ENCODE data around the gene FARP1. TPM values are rescaled to one million over a fixed set of nuclear protein-coding genes. Genes with fewer than 3 reads are reported as not detected.
A peak's percentile ranks its signal among the peaks of the same experiment; 100 is the strongest.

The FARP1 gene
- total RNA-seq, 2 donors from 2014 or later, result 1.0 to 2.2 TPM

GRCh38 chr13:98474292-98474691 lies 331.4 kb downstream of the FARP1 start:
- ATAC-seq (no peak), DNase-seq (ENCODE audit: low spot score) (no peak)
- Mint-ChIP-seq H3K4me3 (no peak overlapping the region), H3K9me3 (no peaks in the 10 kb centered on the region), H3K4me1 (ENCODE audit: low read depth in 2 of 2) (peaks cover 50 to 55% of the 10 kb centered on the region in 2 donors), H3K36me3 (peaks cover 16% of the 10 kb centered on the region), H3K27me3 (no peaks in the 10 kb centered on the region), H3K27ac (peak overlapping the region in 1 of 2 donors; percentile 44)

GRCh38 chr13:98474761-98475160 lies 331.9 kb downstream of the FARP1 start:
- Mint-ChIP-seq H3K27me3 (no peaks in the 10 kb centered on the region), H3K27ac (no peak overlapping the region), H3K4me3 (no peak overlapping the region), H3K36me3 (peaks cover 16% of the 10 kb centered on the region), H3K9me3 (no peaks in the 10 kb centered on the region), H3K4me1 (ENCODE audit: low read depth in 2 of 2) (peaks cover 52 to 60% of the 10 kb centered on the region in 2 donors)
- DNase-seq (ENCODE audit: low spot score), result no peak
- no peak for ATAC-seq

GRCh38 chr13:98475522-98475921 lies 332.6 kb downstream of the FARP1 start:
- no peak for DNase-seq (ENCODE audit: low spot score)
- Mint-ChIP-seq H3K27ac (peak overlapping the region in 1 of 2 donors; percentile 43), H3K36me3 (peaks cover 16% of the 10 kb centered on the region), H3K4me3 (peak overlapping the region; percentile 38), H3K9me3 (no peaks in the 10 kb centered on the region), H3K4me1 (ENCODE audit: low read depth in 2 of 2) (peaks cover 52 to 62% of the 10 kb centered on the region in 2 donors), H3K27me3 (no peaks in the 10 kb centered on the region)
- ATAC-seq, result no peak

GRCh38 chr13:98476106-98476505 lies 333.2 kb downstream of the FARP1 start:
- peak; percentile 60 for DNase-seq (ENCODE audit: low spot score)
- Mint-ChIP-seq H3K27ac (peak overlapping the region; percentile 77 to 88), H3K36me3 (peaks cover 19% of the 10 kb centered on the region), H3K4me3 (peak overlapping the region; percentile 81), H3K9me3 (no peaks in the 10 kb centered on the region), H3K27me3 (no peaks in the 10 kb centered on the region), H3K4me1 (ENCODE audit: low read depth in 2 of 2) (peaks cover 55 to 66% of the 10 kb centered on the region in 2 donors)
- peak; percentile 29 to 52 for ATAC-seq

GRCh38 chr13:98476538-98476966 lies 333.7 kb downstream of the FARP1 start:
- peak; percentile 96 to 98 for ATAC-seq
- peak; percentile 95 for DNase-seq (ENCODE audit: low spot score)
- Mint-ChIP-seq H3K9me3 (no peaks in the 10 kb centered on the region), H3K4me3 (peak overlapping the region; percentile 81), H3K27me3 (no peaks in the 10 kb centered on the region), H3K36me3 (peaks cover 19% of the 10 kb centered on the region), H3K27ac (peak overlapping the region; percentile 77 to 88), H3K4me1 (ENCODE audit: low read depth in 2 of 2) (peaks cover 55 to 66% of the 10 kb centered on the region in 2 donors)

- no peaks in the 10 kb centered on the region for H3K9me3 Mint-ChIP-seq
- H3K4me3 Mint-ChIP-seq, result peak overlapping the region; percentile 78
- DNase-seq (ENCODE audit: low spot score) (peak; percentile 58), ATAC-seq (peak; percentile 49 to 58)
- peak overlapping the region; percentile 77 to 88 for H3K27ac Mint-ChIP-seq
- H3K4me1 Mint-ChIP-seq (ENCODE audit: low read depth in 2 of 2), result peaks cover 43 to 53% of the 10 kb centered on the region in 2 donors
- H3K27me3 Mint-ChIP-seq, result no peaks in the 10 kb centered on the region
- peaks cover 5% of the 10 kb centered on the region for H3K36me3 Mint-ChIP-seq
These were observed 335.6 kb downstream of the FARP1 start for GRCh38 chr13:98478189-98479129.

- Mint-ChIP-seq H3K4me1 (ENCODE audit: low read depth in 2 of 2) (peaks cover 48 to 60% of the 10 kb centered on the region in 2 donors), H3K36me3 (peaks cover 5% of the 10 kb centered on the region), H3K27me3 (no peaks in the 10 kb centered on the region), H3K27ac (peak overlapping the region in 1 of 2 donors; percentile 21), H3K9me3 (no peaks in the 10 kb centered on the region), H3K4me3 (no peak overlapping the region)
- ATAC-seq (no peak), DNase-seq (ENCODE audit: low spot score) (no peak)
These were observed 336.7 kb downstream of the FARP1 start for GRCh38 chr13:98479496-98480003.

- no peak for DNase-seq (ENCODE audit: low spot score)
- H3K9me3 Mint-ChIP-seq, result no peaks in the 10 kb centered on the region
- ATAC-seq, result peak; percentile 48 to 63
- peaks cover 58 to 70% of the 10 kb centered on the region in 2 donors for H3K4me1 Mint-ChIP-seq (ENCODE audit: low read depth in 2 of 2)
- peak overlapping the region; percentile 43 to 71 for H3K27ac Mint-ChIP-seq
- H3K27me3 Mint-ChIP-seq, result no peaks in the 10 kb centered on the region
- H3K36me3 Mint-ChIP-seq, result peaks cover 5% of the 10 kb centered on the region
- H3K4me3 Mint-ChIP-seq, result peak overlapping the region; percentile 70
These were observed 338.3 kb downstream of the FARP1 start for GRCh38 chr13:98480915-98481877.

GRCh38 chr13:98482476-98483444 lies 339.9 kb downstream of the FARP1 start:
- H3K9me3 Mint-ChIP-seq, result no peaks in the 10 kb centered on the region
- no peak overlapping the region for H3K4me3 Mint-ChIP-seq
- no peak overlapping the region for H3K27ac Mint-ChIP-seq
- ATAC-seq, result no peak
- peak; percentile 34 for DNase-seq (ENCODE audit: low spot score)
- H3K27me3 Mint-ChIP-seq, result no peaks in the 10 kb centered on the region
- H3K4me1 Mint-ChIP-seq (ENCODE audit: low read depth in 2 of 2), result peaks cover 54 to 67% of the 10 kb centered on the region in 2 donors
- peaks cover 5% of the 10 kb centered on the region for H3K36me3 Mint-ChIP-seq

- no peak for ATAC-seq
- H3K9me3 Mint-ChIP-seq, result no peaks in the 10 kb centered on the region
- H3K27ac Mint-ChIP-seq, result no peak overlapping the region
- DNase-seq (ENCODE audit: low spot score), result no peak
- no peaks in the 10 kb centered on the region for H3K27me3 Mint-ChIP-seq
- H3K4me1 Mint-ChIP-seq (ENCODE audit: low read depth in 2 of 2), result peaks cover 44 to 61% of the 10 kb centered on the region in 2 donors
- peaks cover 5% of the 10 kb centered on the region for H3K36me3 Mint-ChIP-seq
- no peak overlapping the region for H3K4me3 Mint-ChIP-seq
These were observed 340.9 kb downstream of the FARP1 start for GRCh38 chr13:98483601-98484288.

GRCh38 chr13:98484289-98485219 lies 341.7 kb downstream of the FARP1 start:
- peak; percentile 78 to 86 for ATAC-seq
- peaks cover 46 to 55% of the 10 kb centered on the region in 2 donors for H3K4me1 Mint-ChIP-seq (ENCODE audit: low read depth in 2 of 2)
- peaks cover 5% of the 10 kb centered on the region for H3K36me3 Mint-ChIP-seq
- H3K9me3 Mint-ChIP-seq, result no peaks in the 10 kb centered on the region
- peak overlapping the region; percentile 41 for H3K4me3 Mint-ChIP-seq
- no peaks in the 10 kb centered on the region for H3K27me3 Mint-ChIP-seq
- H3K27ac Mint-ChIP-seq, result peak overlapping the region; percentile 13 to 71
- DNase-seq (ENCODE audit: low spot score), result no peak

Data from natural killer cell treated with Interleukin-12 subunit alpha and Interleukin-12 subunit beta and Interleukin-15 and Interleukin-18, amount 100 ng/mL, for 72 hours (primary cell).